Coronary artery (tissue), 2 donors: Measurements from ENCODE around the gene VEGFC.
A peak's percentile ranks its signal among the peaks of the same experiment; 100 is the strongest.

Experiments
- DNase-seq: peaks from one replicate; pipeline ENCODE4 v3.0.0-alpha.2; 2017; ENCODE audit warnings: low spot score
- H3K27ac ChIP-seq, 2 donors: fragments of 200-600 bp; sonication (generic); one replicate each; pipeline ENCODE4 v1.5.1; 2016 to 2019
- H3K4me3 ChIP-seq: fragments of 200-600 bp; sonication (generic); 2 replicates; pipeline ENCODE4 v1.5.1; 2016; ENCODE audit warnings: mild to moderate bottlenecking, moderate library complexity
- TF ChIP-seq, protein P1 (sequence below): fragments of 200-600 bp; sonication (generic); IDR thresholded peaks from one replicate; pipeline ENCODE4 v1.5.1; 2019; ENCODE audit warnings: antibody characterized with exemption

Gene VEGFC, protein sequence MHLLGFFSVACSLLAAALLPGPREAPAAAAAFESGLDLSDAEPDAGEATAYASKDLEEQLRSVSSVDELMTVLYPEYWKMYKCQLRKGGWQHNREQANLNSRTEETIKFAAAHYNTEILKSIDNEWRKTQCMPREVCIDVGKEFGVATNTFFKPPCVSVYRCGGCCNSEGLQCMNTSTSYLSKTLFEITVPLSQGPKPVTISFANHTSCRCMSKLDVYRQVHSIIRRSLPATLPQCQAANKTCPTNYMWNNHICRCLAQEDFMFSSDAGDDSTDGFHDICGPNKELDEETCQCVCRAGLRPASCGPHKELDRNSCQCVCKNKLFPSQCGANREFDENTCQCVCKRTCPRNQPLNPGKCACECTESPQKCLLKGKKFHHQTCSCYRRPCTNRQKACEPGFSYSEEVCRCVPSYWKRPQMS

DNA sequence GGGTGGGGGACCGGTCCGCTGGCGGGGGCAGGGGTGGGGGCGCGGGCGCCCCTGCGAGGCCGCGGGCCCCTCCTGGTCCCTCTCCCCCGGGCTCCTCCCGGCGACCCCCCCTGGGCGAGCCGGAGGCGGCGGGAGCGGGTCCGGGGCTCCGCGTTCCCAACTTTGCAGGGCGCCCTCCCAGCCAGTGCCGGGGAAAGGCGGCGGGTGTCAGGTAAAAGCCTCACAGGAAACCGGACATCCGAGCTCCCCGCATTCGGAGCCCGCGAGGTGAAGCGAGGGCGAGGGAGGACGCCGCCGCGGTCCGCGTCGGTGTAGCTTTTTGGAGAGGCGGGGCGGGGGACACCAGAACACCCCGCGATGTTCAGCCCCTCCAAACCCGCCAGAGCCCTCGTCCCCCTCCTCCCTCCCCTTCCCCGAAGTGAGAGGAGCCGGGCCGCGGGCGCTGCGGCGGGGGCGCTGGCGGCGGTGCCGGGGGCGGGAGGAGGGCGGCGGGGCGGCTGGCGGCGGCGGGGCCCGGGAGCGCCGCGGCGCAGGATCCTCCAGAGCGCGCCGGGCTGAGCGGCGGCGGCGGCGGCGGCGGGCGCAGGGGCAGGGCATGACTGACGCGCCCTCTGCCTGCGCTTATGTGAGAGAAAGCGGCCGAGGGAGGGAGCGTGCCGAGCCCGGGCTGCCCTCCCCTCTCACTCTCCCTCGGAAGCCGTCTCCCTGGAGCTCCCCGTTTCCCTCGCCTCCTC is at the start of gene VEGFC:
Gene VEGFC, minus strand, starts transcription at position 597 of the 734 bp plus-strand sequence. CDS start 611 bp downstream, outside the sequence.
- peak; percentile 74 for DNase-seq
- peak within 1 kb of the TSS; percentile 64 to 67 for H3K27ac ChIP-seq

DNA sequence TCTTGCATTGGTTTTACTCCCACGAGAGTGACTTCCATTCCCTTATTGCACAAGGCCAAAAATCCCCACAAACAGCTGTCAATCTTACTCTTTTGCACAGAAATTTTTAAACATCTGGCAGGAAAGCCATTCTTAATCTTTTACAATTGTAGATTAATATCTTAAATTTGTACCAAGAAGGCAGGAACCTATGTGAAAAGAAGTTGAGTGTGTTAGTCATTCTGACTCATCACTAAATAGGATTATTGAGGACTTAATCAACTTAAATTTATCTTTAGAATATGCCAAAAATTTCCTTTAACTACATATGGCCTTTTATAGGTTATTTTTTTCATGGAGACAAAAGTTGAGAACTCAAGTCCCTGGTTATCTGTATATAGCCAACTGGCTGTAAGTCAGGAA is 49.0 kb upstream of the VEGFC start:
- TF ChIP-seq, protein P1, sequence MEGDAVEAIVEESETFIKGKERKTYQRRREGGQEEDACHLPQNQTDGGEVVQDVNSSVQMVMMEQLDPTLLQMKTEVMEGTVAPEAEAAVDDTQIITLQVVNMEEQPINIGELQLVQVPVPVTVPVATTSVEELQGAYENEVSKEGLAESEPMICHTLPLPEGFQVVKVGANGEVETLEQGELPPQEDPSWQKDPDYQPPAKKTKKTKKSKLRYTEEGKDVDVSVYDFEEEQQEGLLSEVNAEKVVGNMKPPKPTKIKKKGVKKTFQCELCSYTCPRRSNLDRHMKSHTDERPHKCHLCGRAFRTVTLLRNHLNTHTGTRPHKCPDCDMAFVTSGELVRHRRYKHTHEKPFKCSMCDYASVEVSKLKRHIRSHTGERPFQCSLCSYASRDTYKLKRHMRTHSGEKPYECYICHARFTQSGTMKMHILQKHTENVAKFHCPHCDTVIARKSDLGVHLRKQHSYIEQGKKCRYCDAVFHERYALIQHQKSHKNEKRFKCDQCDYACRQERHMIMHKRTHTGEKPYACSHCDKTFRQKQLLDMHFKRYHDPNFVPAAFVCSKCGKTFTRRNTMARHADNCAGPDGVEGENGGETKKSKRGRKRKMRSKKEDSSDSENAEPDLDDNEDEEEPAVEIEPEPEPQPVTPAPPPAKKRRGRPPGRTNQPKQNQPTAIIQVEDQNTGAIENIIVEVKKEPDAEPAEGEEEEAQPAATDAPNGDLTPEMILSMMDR = no peak

More for the DNA sequence above, at the start of gene VEGFC:
- TF ChIP-seq, protein P1 = no peak
- H3K4me3 ChIP-seq = peak within 1 kb of the TSS; percentile 80

GRCh38 chr4:176840166-176840565 is 47.4 kb upstream of the VEGFC start:
- no peak for DNase-seq
- TF ChIP-seq, protein P1 = no peak
- Histone ChIP-seq H3K27ac (no peak overlapping the region), H3K4me3 (no peak overlapping the region)

More for the DNA sequence above, 49.0 kb upstream of the VEGFC start:
- no peak overlapping the region for H3K27ac ChIP-seq
- H3K4me3 ChIP-seq = no peak overlapping the region
- DNase-seq = no peak

DNA sequence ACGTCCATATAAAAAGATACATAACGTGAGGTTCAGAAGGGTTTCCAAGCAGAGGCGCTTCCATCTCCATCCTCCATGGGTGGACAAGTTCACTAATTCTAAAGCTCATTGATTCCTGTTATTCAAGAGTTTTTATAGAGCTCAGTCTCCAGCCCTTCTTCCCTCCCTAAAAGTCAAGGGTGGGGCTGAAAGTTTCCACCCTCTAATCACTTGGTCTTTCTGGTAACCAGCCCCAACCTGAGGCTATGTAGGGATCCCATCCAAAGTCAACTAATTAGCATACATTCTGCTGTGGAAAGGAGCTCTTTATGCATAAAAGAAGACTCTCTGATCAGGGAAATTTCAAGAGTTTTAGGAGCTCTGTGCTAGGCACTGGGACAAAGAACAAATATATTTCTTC is 46.9 kb upstream of the VEGFC start:
- no peak overlapping the region for H3K27ac ChIP-seq
- no peak for DNase-seq
- TF ChIP-seq, protein P1 = no peak
- no peak overlapping the region for H3K4me3 ChIP-seq

- TF ChIP-seq, protein P1 = no peak
- no peak overlapping the region for H3K27ac ChIP-seq
- H3K4me3 ChIP-seq = no peak overlapping the region
- no peak for DNase-seq
Observed at GRCh38 chr4:176838601-176839433, 46.1 kb upstream of the VEGFC start.

- no peak overlapping the region for H3K27ac ChIP-seq
- DNase-seq = no peak
- TF ChIP-seq, protein P1 = no peak
- H3K4me3 ChIP-seq = no peak overlapping the region
Observed at GRCh38 chr4:176837169-176837895, 44.6 kb upstream of the VEGFC start.
